Activated CD4-positive, CD25-positive, alpha-beta regulatory T cell treated with anti-CD3 and anti-CD28 coated beads, Interleukin-2, amount 50 U/mL, for 16 hours (primary cell): ENCODE data around the gene PRXL2B.
"Not testable (repeated sequence)": the region's sequence is repeated elsewhere in the genome, so short reads cannot be mapped to it uniquely, and the experiment has no call there.

Source experiments
- DNase-seq: peaks from one replicate; pipeline ENCODE4 v3.0.0-alpha.2; 2020; ENCODE audit warnings: low read depth, low spot score

Gene PRXL2B

GRCh38 chr1:2564006-2564814 is 22.4 kb upstream of the PRXL2B start:
- DNase-seq, result no peak

DNA sequence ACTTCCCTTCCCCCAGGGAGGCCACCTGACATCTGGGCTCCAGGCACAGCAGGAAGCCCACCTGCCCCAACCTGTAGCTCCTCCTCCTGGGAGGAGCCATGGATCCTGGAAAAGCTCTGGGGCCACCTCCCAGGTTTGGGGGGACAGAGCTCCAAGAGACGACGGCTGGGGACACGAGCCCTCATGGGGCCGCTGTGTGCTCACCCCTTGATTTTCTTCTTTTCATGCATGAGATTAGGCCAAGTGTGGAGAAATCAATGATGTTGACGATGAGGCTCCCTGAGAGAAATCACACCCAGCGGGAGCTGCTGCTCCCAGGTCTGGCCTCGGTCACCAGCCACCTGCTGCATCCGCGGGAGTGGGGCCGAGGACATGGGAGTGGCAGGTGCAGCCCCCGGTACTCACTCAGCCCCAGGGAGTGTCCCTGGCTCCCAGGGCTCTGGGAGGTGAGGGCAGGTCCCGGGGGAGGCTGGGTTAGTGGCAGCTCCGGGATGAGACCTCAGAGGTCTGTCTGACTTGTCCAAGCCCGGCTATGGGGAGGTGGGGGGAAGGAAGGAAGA is 21.7 kb upstream of the PRXL2B start:
- no peak for DNase-seq

- no peak for DNase-seq
Observed at GRCh38 chr1:2566101-2567045, 20.2 kb upstream of the PRXL2B start.

GRCh38 chr1:2567083-2567679 is 19.4 kb upstream of the PRXL2B start:
- DNase-seq, result no peak

- not testable (repeated sequence) for DNase-seq
Observed at GRCh38 chr1:2568187-2568816, 18.3 kb upstream of the PRXL2B start.

DNA sequence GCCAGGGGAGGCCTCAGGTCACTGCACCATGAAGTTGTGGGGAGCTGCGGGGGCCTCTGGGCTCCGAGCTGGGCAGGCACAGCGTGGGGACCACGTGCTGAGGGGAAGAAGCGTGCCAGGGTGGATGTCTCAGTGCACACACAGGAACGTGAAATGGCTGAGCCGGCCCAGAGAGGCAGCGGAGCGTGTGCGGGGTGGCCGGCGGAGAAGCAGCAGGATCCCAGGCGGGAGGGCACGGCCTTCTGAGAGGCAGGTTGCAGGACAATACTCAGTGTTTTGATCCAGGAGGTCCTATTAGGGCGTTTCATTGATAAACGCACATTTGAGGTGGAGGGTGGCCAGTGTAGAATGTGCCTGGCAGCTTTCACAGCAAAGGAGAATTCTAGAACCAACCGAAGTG is 17.5 kb upstream of the PRXL2B start:
- DNase-seq, result no peak

DNA sequence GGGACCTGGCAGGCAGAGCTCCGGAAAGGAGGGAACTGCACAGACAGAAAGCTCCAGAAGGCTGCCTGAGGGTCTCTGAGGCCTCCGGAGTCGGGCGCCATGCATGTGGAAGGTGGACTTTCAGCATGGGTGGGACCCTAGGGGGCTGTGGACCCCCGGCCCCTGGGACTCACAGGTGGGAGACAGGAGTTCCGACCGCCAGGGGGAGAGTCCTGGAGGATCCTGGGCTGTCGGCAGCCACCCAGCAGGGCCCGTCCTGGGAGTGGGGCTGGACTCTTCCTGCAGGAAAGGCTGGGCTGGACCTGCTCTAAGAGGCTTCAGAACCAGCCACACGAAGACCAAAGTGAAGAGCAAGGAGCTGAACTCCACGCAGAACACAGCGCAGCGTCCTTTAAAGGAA is 16.9 kb upstream of the PRXL2B start:
- not testable (repeated sequence) for DNase-seq

DNA sequence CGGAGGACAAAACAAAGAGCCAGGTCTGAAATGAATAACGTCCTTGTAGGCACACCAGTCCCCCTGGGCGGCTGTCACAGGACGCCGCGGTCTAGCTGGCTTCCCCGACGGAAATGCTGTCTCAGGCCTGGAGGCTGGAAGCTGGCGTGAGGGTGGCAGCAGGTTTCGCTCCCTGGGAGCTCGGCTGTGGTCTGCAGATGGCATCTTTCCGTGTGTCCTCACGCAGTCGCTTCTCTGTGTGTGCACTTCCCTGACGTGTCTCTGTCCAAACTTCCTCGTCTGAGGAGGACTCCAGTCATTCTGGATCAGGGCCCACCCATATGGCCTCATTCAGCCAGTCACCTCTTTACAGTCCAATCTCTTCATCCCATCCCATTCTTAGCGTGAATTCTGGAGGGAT is 16.2 kb upstream of the PRXL2B start:
- no peak for DNase-seq

- no peak for DNase-seq
Observed at GRCh38 chr1:2571348-2571747, 15.2 kb upstream of the PRXL2B start.

- no peak for DNase-seq
Observed at GRCh38 chr1:2573250-2573920, 13.2 kb upstream of the PRXL2B start.

DNA sequence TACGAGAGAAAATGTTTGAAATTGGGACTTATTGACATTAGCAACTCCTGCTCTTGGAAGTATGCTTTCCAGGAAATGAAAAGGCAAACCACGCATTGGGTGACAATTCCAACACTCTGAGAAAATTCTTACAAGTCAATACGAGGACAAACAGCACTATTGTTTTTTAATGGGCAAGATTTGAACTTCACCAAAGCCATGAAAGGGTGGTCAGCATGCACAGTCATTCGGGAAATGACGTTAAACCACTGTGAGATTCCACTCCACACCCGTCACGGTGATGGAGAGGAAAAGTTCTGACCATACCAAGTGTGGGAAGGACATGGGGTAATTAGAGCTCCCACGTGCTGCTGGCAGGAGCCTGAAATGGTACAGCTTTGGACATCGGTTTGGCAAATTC is 12.2 kb upstream of the PRXL2B start:
- no peak for DNase-seq

DNA sequence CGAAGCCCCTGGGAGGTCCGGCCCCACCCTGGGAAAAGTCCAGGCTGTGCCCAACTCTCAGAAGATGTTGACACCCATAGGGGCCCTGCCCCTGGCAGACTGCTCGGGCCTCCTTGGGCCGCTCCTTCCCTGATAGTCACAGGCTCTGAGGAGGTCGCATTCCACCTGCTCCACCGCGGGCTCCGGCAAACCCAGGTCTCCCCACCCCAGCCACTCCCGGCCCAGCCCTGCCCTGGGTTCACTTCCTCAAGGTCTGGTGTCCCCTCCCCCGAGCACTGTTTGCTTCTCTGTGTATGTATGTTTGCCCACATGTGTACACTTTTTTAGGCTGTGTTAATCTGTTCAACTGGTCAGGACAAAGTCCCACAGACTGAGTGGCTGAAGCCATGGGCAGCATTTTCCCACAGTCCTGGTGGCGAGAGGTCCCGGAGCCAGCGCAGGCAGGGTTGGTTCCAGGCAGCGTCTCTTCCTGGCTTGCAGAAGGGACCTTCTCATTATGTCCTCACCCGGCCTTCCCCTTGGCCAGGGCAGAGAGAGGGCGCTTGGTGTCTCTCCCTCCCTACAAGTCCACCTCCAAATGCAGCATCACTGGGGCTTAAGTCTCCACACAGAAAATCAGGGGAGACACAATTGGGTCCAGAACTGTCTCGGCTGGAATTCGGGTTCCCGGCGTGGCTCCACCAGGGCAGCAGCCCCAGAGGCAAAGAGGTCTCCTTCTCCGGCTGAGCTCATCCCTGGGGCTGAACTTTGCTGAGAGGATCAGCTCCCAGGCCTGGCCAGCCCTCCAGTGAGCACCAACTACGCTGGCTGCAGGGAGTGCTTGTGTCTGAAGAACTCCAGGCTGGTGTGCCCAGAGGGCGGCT is 10.5 kb upstream of the PRXL2B start:
- DNase-seq, result no peak

DNA sequence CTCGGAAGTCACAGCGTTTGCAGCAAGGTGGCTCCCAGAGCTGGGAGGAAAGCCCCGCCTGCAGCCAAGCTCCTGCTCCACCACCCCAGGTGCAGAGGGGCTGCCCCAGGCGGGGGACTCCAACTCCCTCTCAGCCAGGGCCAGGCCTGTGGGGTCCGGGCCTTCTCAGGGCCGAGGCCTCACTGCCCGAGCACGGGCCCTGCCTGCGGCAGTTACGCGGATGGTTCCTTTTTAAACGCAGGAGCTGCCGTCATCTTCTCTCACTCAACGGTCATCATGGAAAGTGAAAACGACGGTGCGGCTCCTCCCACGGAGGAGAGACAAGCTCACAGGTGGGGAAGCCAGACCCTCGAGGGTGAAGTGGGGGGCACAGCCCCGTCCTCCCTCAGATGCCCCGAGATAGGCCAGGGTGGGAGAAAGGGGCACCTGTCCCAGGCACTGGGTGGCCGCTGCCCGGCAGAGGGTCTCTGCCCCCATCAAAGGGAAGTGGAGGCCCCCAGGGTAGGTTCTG is 9.0 kb upstream of the PRXL2B start:
- DNase-seq, result not testable (repeated sequence)

- no peak for DNase-seq
Observed at GRCh38 chr1:2578758-2579118, 7.8 kb upstream of the PRXL2B start.

DNA sequence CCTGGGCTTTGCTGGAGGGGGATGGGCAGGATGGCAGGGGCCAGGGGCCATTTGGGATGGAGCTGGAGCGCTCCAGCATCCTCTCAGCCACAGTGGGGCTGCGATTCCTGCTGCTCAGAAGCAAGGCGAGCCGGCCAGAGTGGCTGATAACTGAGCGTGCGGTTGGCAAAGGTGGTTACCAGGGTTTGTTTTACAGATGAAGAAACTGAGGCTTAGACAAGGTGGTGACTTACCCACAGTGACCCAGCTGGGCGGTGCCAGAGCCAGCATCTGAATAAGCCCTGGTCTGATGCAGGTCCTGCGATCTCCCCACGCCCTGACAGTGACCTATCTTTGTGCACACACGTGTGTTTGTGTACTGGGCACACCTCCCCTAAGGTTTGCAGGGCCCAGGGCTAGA is 5.9 kb upstream of the PRXL2B start:
- DNase-seq, result no peak

GRCh38 chr1:2582391-2582790 is 4.2 kb upstream of the PRXL2B start:
- DNase-seq, result no peak

DNA sequence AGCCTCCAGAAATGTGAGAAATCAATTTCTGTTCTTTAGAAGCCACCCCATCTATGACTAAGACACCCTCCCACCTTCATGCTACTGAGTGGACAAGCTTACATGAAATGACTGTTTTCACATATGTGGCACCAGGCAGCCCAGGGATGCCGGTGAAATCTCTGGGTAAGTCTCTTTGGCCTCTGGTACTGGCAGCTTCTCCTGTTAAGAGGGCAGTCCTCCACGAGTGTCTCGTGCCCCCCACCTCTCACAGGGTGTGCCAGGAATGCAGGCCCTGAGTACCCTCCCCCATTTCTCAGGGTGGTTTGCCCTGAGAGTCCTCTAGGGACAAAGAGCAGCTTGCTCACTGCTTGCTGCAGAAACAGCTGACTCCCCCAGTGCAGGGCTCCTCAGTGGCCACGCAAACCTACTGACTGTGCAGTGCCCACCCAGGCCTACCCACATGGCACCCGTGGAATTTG is 3.2 kb upstream of the PRXL2B start:
- no peak for DNase-seq

DNA sequence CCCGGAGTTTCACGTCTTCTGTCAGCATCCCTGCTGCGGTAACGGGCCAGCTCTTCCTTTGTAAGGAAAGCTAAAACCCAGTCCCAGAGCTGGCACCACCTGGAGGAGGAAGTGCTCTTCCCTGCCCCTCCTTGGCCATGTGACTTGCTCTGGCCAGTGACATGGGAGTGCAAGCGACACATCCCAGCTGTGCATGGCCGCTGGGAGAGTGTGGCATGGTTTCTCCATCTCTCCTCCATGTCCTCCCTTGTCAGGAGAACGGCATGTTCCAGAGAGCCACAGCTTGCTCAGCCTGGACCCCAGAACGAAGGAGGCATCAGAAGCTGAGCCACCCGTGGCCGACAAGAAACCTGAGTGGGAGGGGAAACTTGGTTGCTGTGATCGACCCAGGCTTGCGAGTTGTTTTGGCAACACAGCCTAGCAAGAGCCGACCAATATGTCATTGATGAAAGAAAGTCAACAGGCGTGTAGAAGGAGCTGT is 2.7 kb upstream of the PRXL2B start:
- no peak for DNase-seq

DNA sequence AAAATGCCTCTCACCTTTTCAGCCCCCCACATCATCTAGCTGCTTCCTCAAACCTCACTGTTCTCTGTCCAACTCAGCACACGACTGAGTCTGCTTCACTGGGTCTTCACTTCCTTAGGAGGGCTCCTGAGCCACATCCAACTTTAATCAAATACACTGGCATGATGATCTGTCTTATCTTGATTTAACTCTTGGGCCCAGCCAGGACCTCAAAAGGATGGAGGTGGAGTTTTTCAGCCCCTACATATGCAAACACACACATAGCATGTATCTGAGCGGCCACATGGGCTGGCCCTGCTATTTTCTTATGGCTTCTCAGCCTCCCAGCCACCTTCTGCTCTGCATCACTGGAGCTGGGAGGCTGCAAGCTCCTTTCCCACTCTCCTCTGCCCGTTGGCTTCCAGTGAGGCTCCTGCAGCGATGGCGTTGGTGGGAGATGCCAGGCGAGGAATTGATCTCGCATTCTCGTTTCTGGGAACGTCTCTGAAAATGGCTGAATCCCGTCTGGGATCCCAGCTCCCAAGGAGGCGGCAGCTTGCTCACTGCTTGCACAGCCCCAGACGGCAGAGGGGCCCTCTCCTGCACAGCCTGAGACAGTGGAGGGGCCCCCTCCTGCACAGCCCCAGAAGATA is 1.8 kb upstream of the PRXL2B start:
- DNase-seq, result no peak
